ENCODE measurements around the gene FAR1. TPM values are rescaled to one million over a fixed set of nuclear protein-coding genes. Genes with fewer than 3 reads are reported as not detected.

Gene FAR1
- polyA plus RNA-seq, 1 donor = 67.8 TPM

DNA sequence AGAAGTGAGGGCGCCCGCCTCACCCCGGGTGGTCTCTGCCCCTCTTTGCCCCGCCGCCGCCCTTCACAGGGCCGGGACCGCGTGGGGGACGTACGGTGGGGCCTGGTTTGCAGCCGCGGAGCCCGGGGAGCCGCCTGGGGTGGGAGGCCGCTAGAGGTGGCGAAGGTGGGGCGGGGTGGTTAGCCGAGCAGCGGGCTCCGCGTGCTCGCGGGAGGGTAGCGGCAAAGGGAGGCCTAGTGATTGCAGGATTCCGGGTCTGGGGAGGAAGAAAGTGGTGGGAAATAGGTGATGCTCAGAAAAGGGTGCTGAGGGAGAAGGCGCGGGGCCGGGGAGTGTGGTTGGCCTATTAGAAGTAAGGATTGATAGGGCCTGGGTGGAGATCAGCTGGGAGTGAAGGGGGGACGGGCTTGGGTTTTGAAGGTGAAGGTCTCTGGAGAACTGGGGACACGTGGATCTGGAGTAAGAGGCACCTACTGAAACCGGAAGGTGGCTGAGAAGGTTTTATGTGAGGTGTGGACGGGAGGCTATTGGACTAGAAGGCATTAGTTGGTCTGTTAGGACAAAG lies 571 bp downstream of the FAR1 start:
- no peaks in the 10 kb centered on the region for H3K9me3 ChIP-seq (ENCODE audit: control insufficient read depth, low read depth, low read length)
- peak; percentile 52 to 79 for DNase-seq
- peaks cover 13% of the 10 kb centered on the region for H3K4me1 ChIP-seq (ENCODE audit: control insufficient read depth, insufficient read depth, low read length)
- no CpG with 5 or more reads among the region's 33 CpGs for WGBS (ENCODE audit: insufficient coverage, low lambda C conversion rate)
- no peaks in the 10 kb centered on the region for H3K36me3 ChIP-seq (ENCODE audit: control insufficient read depth, insufficient read depth, low read length)
- peak overlapping the region; percentile 65 for H3K4me3 ChIP-seq (ENCODE audit: low read length)
- peak overlapping the region; percentile 61 for H3K27ac ChIP-seq (ENCODE audit: low read length)
- no peaks in the 10 kb centered on the region for H3K27me3 ChIP-seq (ENCODE audit: control insufficient read depth, insufficient read depth, low read length)

DNA sequence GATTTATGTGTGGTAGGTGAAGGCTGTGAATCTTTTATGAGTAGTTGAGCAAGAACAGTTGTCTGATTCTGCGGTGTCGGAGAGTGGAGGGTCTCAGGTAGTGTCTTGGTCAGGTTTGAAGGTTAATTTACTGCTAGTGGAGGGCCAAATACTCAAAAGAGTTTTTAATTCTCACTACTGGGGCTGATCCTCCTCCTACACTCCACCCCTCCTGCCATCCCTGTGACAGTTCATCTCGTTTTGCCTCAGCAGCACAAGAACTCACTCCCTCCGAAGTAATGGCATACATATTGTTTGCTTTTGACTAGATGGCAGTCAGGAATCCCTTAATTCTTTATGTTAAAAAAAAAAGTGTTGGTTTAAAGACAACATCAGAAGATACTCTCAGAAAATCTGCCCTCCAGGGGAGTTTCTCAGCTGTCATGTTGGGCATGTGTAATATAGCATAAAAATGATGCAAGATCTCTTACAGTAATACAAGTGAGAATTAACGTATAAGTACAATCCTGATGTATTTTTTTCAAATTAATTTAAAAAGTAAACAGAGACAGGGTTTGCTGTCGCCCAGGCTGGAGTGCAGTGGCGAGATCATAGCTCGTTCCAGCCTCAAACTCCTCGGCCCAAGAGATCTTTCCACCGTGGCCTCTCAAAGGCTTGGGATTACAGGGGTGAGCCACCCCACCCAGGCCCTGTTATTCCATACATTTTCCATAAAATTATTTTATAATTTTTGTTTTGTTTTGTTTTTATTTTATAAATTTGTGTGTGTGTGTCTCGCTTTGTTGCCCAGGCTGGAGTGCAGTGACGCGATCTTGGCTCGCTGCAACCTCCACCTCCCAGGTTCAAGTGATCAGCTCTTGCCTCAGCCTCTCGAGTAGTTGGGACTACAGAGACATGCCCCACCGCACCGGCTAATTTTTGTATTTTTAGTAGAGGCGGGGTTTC lies 1.3 kb downstream of the FAR1 start:
- Histone ChIP-seq H3K27me3 (ENCODE audit: control insufficient read depth, insufficient read depth, low read length) (no peaks in the 10 kb centered on the region), H3K36me3 (ENCODE audit: control insufficient read depth, insufficient read depth, low read length) (no peaks in the 10 kb centered on the region), H3K4me3 (ENCODE audit: low read length) (peak overlapping the region; percentile 65), H3K4me1 (ENCODE audit: control insufficient read depth, insufficient read depth, low read length) (peaks cover 13% of the 10 kb centered on the region), H3K27ac (ENCODE audit: low read length) (peak overlapping the region; percentile 61), H3K9me3 (ENCODE audit: control insufficient read depth, low read depth, low read length) (no peaks in the 10 kb centered on the region)
- no peak for DNase-seq
- 100% methylated on average over 1 of the region's 18 CpGs for WGBS (ENCODE audit: insufficient coverage, low lambda C conversion rate)

DNA sequence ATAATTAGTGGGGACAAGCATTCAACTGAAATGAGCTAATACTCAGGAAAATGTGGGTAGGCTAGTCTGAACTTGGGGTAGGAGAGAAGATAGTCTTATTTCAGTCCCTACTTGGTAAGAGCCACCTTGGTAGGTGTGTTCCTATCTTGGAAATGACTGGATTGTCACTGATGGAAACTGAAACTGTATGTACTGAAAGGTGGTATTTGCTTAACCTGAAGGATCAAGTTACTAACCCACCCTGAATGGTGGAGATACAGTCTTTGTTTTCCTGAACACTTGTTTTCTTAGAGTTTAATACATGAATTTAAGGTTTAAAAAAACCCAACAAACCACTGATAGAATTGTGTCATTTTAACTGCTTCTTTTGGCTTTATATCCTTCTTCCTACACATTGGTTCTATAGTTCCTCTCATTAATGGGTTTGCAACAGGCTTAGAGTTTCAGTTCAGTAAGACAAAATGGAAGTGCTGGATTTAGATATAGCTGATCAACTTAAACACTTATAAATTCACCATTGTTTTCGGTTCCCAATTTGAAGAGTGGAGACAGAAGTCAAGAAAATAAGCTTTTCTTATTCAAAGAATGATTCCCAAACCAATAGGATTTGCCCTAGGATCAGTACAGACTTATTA lies 4.2 kb downstream of the FAR1 start:
- peak in 1 of 2 donors; percentile 56 for DNase-seq
- 86% methylated on average over 1 of the region's 1 CpG for WGBS (ENCODE audit: insufficient coverage, low lambda C conversion rate)
- H3K27me3 ChIP-seq (ENCODE audit: control insufficient read depth, insufficient read depth, low read length) = no peaks in the 10 kb centered on the region
- H3K4me1 ChIP-seq (ENCODE audit: control insufficient read depth, insufficient read depth, low read length) = peaks cover 16% of the 10 kb centered on the region
- peak overlapping the region; percentile 4 for H3K27ac ChIP-seq (ENCODE audit: low read length)
- no peaks in the 10 kb centered on the region for H3K9me3 ChIP-seq (ENCODE audit: control insufficient read depth, low read depth, low read length)
- H3K4me3 ChIP-seq (ENCODE audit: low read length) = no peak overlapping the region
- H3K36me3 ChIP-seq (ENCODE audit: control insufficient read depth, insufficient read depth, low read length) = no peaks in the 10 kb centered on the region

DNA sequence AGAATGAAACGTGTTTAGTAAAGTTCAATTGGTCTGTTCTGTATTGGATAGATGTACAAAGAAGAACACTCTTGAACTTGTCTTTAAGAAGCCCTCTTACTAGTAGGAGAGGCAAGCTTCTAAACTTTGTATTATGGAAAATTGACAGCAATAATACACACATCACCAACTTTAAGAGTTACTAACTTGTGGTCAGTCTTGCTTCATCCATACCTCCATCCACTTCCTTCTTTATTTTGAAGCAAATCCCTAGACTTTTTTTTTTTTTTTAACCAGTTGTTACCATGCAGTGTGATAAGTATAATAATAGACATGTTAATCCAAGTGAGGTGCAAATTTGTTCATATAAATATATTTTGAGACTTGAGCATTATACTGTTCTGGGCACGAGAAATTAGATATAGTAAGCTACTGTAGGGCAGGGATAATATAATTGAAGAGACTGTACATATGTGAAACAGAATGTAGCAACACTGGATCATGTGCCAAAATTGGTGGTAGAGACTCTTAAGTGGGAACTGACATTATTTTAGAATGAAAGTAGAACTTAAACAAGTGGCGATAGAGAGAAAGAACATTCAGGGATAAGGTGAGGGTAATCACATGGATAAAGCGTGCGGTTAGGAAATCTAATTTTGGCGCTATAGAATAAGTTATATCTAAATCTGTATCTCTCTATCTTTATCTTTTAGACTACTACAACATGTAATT lies 6.5 kb downstream of the FAR1 start:
- no peaks in the 10 kb centered on the region for H3K9me3 ChIP-seq (ENCODE audit: control insufficient read depth, low read depth, low read length)
- no peaks in the 10 kb centered on the region for H3K27me3 ChIP-seq (ENCODE audit: control insufficient read depth, insufficient read depth, low read length)
- H3K4me1 ChIP-seq (ENCODE audit: control insufficient read depth, insufficient read depth, low read length) = peaks cover 18% of the 10 kb centered on the region
- H3K27ac ChIP-seq (ENCODE audit: low read length) = no peak overlapping the region
- no peak overlapping the region for H3K4me3 ChIP-seq (ENCODE audit: low read length)
- no peak for DNase-seq
- 98% methylated on average over 5 of the region's 6 CpGs for WGBS (ENCODE audit: insufficient coverage, low lambda C conversion rate)
- no peaks in the 10 kb centered on the region for H3K36me3 ChIP-seq (ENCODE audit: control insufficient read depth, insufficient read depth, low read length)

DNA sequence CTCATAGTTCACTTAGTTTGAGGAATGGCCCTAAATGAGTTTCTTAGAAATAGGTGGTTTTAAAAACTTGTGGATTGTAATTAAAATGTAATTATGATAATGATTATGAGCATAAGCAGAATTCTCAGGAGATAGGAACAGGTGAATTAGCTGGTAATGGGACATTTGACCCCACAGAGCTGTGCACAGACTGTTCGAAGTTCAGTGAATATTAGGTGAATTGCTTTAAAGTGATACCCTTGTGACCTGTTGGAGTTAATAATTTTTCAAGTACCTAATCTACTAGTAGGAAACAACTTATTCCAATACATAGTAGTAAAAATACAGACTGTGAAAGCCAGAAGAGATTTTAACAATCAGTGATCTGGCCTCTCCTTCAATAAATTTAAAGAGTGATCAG lies 8.1 kb downstream of the FAR1 start:
- no peaks in the 10 kb centered on the region for H3K36me3 ChIP-seq (ENCODE audit: control insufficient read depth, insufficient read depth, low read length)
- H3K27me3 ChIP-seq (ENCODE audit: control insufficient read depth, insufficient read depth, low read length) = no peaks in the 10 kb centered on the region
- peaks cover 23% of the 10 kb centered on the region for H3K4me1 ChIP-seq (ENCODE audit: control insufficient read depth, insufficient read depth, low read length)
- H3K4me3 ChIP-seq (ENCODE audit: low read length) = no peak overlapping the region
- WGBS (ENCODE audit: insufficient coverage, low lambda C conversion rate) = 0% methylated on average over 1 of the region's 1 CpG
- no peaks in the 10 kb centered on the region for H3K9me3 ChIP-seq (ENCODE audit: control insufficient read depth, low read depth, low read length)
- H3K27ac ChIP-seq (ENCODE audit: low read length) = peak overlapping the region; percentile 53
- DNase-seq = peak; percentile 68 to 86

DNA sequence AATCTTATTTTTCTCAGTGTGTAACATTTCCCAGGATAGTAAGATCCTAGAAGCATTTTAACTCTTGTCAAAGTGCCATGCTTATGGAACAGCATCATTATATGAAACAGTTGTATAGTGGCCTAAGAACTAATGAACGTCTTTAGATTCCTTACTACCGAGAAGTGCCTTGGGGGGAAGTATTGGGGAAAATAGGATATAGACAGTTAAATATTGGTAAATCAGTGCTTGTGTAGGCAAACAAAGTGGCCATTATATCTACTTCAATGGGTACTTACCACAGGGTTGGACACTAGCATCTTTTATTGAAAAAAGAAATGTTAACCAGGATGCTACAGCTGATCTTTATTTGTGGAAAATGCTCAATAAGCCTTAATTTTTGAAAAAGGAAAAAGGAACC lies 11.3 kb downstream of the FAR1 start:
- H3K4me3 ChIP-seq (ENCODE audit: low read length) = no peak overlapping the region
- H3K27ac ChIP-seq (ENCODE audit: low read length) = peak overlapping the region; percentile 73
- 100% methylated on average over 1 of the region's 2 CpGs for WGBS (ENCODE audit: insufficient coverage, low lambda C conversion rate)
- no peak for DNase-seq
- H3K9me3 ChIP-seq (ENCODE audit: control insufficient read depth, low read depth, low read length) = no peaks in the 10 kb centered on the region
- H3K4me1 ChIP-seq (ENCODE audit: control insufficient read depth, insufficient read depth, low read length) = peaks cover 27% of the 10 kb centered on the region
- no peaks in the 10 kb centered on the region for H3K36me3 ChIP-seq (ENCODE audit: control insufficient read depth, insufficient read depth, low read length)
- H3K27me3 ChIP-seq (ENCODE audit: control insufficient read depth, insufficient read depth, low read length) = no peaks in the 10 kb centered on the region

DNA sequence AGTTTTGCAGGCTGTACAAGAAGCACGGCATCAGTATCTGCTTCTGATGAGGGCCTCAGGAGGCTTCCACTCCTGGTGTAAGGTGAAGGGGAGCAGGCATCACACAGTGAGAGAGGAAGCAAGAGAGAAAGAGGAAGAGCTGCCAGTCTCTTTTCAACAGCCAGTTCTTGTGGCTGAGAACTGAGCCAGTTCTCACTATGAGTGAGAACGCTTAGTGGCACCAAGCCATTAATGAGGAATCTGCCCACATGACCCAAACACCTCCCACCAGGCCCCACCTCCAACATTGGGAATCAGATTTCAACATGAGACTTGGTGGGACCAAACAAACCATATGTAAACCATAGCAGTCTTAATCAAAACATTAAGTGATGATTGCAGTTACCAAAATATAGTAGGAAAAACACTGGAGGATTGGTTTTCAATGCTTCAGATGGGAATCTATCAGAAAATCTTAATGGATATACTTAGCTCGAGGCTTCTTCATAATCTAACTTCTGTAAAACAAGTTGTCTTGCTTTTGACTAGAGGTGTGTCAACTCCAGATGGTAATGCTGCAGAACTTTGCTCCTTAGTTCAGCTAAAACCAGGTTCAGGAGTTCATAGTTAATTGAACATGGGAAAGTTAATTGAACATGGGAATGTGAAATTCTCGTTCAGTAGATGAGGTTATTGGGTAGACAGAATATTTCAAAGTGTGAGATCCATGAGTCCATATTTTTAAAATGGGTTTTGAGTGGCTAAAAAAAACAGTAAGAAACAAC lies 12.2 kb downstream of the FAR1 start:
- peaks cover 27% of the 10 kb centered on the region for H3K4me1 ChIP-seq (ENCODE audit: control insufficient read depth, insufficient read depth, low read length)
- peak overlapping the region; percentile 73 for H3K27ac ChIP-seq (ENCODE audit: low read length)
- peak in 1 of 2 donors; percentile 67 for DNase-seq
- no peaks in the 10 kb centered on the region for H3K36me3 ChIP-seq (ENCODE audit: control insufficient read depth, insufficient read depth, low read length)
- WGBS (ENCODE audit: insufficient coverage, low lambda C conversion rate) = no CpG with 5 or more reads among the region's 4 CpGs
- H3K9me3 ChIP-seq (ENCODE audit: control insufficient read depth, low read depth, low read length) = no peaks in the 10 kb centered on the region
- H3K4me3 ChIP-seq (ENCODE audit: low read length) = no peak overlapping the region
- H3K27me3 ChIP-seq (ENCODE audit: control insufficient read depth, insufficient read depth, low read length) = no peaks in the 10 kb centered on the region

DNA sequence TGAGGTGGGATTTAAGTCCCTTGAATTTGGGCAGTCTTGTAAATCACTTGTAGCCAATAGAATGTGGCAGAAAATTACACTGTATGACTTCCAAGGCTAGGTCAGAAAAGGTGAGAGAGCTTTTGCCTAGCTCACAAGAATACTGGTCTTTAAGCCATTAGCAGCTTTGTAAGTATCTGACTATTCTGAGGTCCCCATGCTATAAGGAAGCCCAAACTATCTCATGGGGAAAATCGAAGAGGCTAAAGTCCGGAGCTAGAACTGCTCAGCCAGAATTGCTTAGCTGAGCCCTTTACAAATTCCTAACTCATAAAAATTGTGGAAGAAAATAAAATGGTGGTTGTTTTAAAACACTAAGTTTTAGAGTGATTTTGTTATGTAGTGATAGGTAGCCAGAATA lies 13.0 kb downstream of the FAR1 start:
- peak in 1 of 2 donors; percentile 40 for DNase-seq
- peak overlapping the region; percentile 73 for H3K27ac ChIP-seq (ENCODE audit: low read length)
- no peaks in the 10 kb centered on the region for H3K9me3 ChIP-seq (ENCODE audit: control insufficient read depth, low read depth, low read length)
- no peak overlapping the region for H3K4me3 ChIP-seq (ENCODE audit: low read length)
- H3K36me3 ChIP-seq (ENCODE audit: control insufficient read depth, insufficient read depth, low read length) = no peaks in the 10 kb centered on the region
- H3K4me1 ChIP-seq (ENCODE audit: control insufficient read depth, insufficient read depth, low read length) = peaks cover 27% of the 10 kb centered on the region
- whole genome bisulfite sequencing (ENCODE audit: insufficient coverage, low lambda C conversion rate) = 37% methylated on average over 2 of the region's 2 CpGs
- H3K27me3 ChIP-seq (ENCODE audit: control insufficient read depth, insufficient read depth, low read length) = no peaks in the 10 kb centered on the region

DNA sequence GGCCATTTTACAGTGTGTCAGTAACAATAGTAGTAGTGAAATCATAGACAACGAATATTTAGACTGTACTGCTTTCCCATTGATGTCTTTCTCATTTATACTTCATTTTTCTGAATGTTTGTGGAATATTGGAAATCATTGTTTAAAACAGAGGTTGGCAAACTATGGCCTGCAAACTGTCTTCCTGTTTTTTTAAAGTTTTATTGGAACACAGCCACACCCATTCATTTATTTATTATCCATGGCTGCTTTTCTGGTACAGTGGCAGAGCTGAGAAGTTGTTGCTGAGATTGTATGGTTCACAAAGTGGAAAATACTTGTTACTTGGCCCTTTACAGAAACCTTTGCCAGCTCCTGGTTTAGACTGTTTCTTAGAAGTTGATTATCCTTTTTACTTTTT lies 13.7 kb downstream of the FAR1 start:
- H3K9me3 ChIP-seq (ENCODE audit: control insufficient read depth, low read depth, low read length) = no peaks in the 10 kb centered on the region
- no peak overlapping the region for H3K4me3 ChIP-seq (ENCODE audit: low read length)
- no peaks in the 10 kb centered on the region for H3K27me3 ChIP-seq (ENCODE audit: control insufficient read depth, insufficient read depth, low read length)
- no peak overlapping the region for H3K27ac ChIP-seq (ENCODE audit: low read length)
- H3K4me1 ChIP-seq (ENCODE audit: control insufficient read depth, insufficient read depth, low read length) = peaks cover 27% of the 10 kb centered on the region
- WGBS (ENCODE audit: insufficient coverage, low lambda C conversion rate) = 83% methylated on average over 1 of the region's 1 CpG
- no peaks in the 10 kb centered on the region for H3K36me3 ChIP-seq (ENCODE audit: control insufficient read depth, insufficient read depth, low read length)
- no peak for DNase-seq
